DMS53 (cell line): ENCODE measurements around the gene RAB3GAP2.
"Not testable (repeated sequence)": the region's sequence is repeated elsewhere in the genome, so short reads cannot be mapped to it uniquely, and the experiment has no call there.

Experiments
- DNase-seq: peaks from one replicate; lab custom pipeline; 2025; lab: John Stamatoyannopoulos, UW

The RAB3GAP2 gene

DNA sequence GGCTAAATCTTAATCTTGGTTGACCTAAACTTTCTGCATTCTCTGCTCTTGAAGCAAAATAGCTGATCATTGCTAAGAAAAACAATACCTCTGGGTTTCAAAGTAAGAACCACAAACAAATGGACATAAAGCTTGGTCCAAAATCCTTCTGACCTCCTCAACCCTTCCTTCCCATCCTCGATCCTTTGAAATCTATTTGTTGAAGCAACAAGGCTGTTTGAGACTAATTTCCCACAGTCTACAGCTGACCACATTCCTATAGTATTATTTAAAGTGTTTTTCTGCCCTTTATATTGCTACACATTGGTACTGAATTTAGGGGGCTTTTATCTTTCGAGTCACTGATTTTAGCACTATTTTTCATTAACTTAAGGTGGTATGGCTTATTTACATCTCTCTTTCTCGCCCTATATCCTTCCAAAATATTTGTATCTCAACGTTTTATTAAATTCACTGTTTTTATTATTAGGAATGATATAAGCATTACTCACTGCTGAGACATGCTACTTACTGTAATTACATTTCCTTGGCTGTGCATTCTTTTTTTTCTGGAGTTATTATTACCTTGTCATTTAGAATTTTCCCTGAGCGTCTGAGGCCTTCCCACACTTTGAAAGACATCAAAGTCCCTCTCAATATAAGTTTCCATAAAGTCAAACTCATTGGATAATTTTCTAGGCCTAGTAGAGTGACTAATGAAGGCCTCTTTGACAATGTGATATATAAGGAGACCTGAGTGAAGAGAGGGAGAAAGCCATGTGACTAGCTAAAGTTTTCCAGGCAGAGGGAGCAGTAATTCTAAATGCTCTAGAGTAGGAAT, 73.9 kb downstream of the RAB3GAP2 start:
- DNase-seq, result no peak

- no peak for DNase-seq
These were observed 76.6 kb downstream of the RAB3GAP2 start for GRCh38 chr1:220195701-220196100.

GRCh38 chr1:220189750-220190347, 82.4 kb downstream of the RAB3GAP2 start:
- DNase-seq, result peak; percentile 74

DNA sequence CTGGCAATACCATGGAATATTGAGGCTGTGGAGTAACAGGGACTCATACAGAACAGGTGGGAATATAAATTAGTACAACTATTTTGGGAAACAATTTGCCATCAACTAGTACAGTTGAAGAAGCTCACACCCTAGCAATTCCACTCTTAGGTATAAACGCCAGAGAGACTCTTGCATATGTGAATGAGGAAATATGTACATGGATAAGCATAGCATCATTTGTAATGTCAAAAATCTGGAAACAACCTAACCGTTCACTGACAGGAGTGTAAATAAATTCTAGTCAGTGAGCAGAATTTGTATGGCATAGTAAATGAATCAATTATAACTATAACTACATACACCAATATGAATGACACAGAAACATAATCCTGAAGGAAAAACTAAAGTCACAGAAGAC, 83.7 kb downstream of the RAB3GAP2 start:
- DNase-seq, result no peak

DNA sequence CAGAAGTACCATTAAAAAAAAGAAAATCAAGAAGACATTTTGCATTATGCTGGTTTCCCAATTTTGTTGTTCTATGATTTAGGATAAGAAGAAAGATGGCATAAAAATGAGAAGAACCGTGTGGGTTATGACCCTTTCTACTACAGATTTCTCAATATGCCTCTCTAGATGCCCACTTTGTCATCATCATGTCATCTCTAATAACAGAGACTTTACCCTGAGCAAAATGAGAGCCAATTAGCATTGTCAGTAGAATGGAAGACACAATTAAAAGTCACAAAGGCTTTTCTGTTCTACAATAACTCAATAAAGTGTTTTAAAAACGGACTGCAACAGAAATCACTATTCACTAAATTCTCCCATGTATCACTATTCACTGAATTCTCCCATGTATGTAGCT, 85.5 kb downstream of the RAB3GAP2 start:
- no peak for DNase-seq

DNA sequence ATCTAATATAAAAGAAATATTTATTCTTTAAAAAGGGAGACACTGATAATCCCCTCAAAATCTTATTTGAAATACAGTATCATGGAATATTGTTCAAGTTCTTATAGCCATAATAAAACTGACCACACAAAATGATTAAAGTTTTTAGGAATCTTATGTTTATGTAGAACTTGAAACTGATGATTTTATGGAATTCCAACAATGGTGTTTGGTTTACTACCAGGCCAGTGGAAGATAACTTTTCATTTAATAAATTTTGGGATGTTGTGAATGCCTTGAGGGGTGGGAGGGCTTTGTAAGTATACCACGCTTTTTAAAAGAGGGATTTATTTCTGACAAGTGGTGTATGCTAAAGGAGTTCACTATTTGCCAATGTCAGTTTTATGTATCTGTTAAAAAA, 87.7 kb downstream of the RAB3GAP2 start:
- no peak for DNase-seq

DNA sequence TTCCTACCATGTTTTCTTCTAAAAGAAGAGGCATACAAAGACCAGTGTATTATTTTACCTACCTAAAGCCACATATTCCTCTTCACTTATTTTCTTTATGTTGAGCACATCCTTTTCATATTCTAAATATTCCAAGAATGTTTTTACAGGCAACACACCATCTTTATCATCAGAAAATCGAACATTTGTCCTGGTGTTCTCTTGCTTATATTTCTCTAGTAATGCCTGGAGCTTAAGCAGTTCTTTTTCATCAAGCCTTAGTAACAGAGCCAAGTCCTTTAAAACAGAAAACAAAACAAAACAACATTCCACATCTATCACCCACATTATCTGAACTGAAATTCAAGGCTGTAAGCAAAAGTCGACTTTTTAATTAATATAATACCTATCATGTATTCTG, 89.6 kb downstream of the RAB3GAP2 start:
- no peak for DNase-seq

DNA sequence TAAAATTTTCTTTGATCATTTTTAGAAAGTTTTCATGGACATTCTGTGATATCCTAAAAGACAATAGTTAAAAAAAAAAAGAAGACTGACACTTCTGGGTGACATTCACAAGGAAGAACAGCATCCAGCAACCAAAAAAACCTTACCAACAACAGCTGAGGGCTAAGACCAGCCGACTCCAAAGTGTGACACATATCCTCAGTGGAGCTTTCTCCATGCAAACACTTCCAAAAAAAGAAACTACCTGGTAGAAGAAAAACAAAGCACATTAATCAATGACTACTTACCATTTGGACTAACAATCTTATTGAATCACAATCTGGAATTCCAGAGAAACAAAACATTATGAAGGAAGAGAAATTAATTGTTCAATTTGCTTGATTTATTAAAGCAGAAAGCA, 90.1 kb downstream of the RAB3GAP2 start:
- no peak for DNase-seq

- no peak for DNase-seq
These were observed 95.7 kb downstream of the RAB3GAP2 start for GRCh38 chr1:220176540-220176939.

DNA sequence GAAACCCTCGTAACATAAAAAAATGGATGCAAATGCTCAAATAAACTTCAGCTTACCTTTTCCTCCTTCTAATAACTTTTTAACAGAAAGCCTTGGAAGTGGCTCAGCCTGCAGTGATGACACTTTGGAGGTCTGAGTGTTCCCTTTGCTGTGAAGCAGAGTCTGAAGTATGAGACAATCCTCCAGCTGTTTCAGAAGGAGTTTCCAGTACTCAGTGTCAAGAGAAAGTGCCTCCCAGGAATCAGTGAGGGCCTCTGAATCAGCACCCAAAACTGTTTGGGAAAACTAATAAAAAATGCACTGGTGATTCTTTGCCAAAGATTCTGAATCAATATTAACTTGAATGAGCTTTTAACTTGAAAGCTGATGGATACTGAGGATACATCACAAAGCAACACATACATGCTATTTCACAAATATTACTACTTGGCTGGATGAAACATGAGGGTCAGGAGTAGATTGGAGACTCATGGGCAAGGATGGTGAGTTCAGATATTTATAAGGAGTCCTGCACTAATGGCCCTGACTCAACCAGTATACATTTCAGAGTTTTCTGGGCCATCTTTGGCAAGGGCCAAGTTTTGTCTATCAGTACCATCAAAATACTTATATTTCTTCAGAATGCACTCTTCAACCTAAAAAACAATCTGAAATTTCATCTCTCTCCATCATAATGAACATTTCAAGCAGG, 101.3 kb downstream of the RAB3GAP2 start:
- no peak for DNase-seq

- DNase-seq, result not testable (repeated sequence)
These were observed 102.4 kb downstream of the RAB3GAP2 start for GRCh38 chr1:220169887-220170286.

- DNase-seq, result no peak
These were observed 105.4 kb downstream of the RAB3GAP2 start for GRCh38 chr1:220166853-220167252.

DNA sequence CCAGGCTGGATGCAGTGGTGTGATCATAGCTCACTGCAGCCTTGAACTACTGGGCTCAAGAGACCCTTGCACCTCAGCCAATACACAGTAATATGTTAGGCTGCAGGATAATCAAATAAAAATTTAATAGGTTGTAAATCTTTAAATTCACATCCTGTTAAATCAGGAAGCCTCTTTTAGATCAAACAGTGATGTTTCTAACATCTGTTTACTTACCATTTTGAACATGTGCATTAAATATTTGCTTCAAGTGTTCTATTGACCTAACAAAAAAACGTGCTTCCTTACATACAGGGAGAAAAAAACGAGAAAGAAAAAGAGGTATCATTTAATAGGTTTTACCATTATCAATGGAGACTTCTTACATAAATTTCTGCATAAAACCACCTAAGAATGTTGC, 107.7 kb downstream of the RAB3GAP2 start:
- peak; percentile 32 for DNase-seq

GRCh38 chr1:220164116-220164515, 108.1 kb downstream of the RAB3GAP2 start:
- DNase-seq, result no peak

DNA sequence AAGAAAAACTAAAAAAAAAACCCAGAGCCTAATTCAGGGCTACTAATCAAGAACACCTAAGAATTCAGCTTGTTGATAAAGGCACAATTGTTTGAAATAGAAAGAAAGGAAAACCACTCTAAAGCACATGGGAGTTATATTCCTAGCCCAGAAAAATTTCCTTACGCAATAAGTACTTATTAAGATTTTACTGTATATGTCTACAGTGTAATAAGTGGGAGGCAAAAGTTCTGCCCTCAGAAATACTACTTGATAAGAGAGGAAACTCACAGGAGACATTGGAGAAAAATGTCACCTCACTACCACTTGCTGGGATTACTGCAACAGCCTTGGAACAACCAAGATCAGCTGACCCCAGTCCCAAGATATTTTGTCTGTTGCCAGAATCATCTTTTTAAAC, 112.2 kb downstream of the RAB3GAP2 start:
- no peak for DNase-seq

DNA sequence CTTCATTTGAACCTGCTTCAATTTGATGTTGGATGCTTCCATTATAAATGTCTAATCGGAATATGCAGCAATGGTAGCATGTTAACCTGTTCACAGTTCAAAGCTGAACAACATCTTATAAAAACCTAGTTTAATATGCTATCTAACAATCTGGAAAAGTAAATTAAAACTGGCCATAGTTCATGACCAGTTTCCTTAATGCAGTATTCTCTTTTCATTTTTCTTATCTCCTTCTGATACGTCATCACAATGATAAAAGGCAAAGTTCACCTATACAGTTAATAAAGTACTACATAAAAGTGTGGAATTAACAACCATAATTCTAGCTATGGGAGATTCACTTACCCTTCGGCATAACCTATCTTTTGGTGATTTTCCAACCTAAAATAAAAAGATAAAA, 113.2 kb downstream of the RAB3GAP2 start:
- DNase-seq, result no peak

DNA sequence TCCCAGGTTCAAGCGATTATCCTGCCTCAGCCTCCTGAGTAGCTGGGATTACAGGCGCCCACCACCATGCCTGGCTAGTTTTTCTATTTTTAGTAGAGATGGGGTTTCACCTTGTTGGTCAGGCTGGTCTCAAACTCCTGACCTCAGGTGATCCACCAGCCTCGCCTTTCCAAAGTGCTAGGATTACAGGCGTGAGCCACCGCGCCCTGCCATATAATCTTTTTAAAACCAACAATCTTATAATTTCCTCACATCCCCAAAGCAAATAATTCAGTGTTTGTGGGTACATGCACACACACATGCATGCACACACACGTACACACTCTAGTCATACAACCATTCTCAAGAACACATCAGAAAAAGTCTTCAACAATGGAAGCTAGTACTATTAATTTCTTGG, 113.7 kb downstream of the RAB3GAP2 start:
- not testable (repeated sequence) for DNase-seq

GRCh38 chr1:220157738-220158137, 114.5 kb downstream of the RAB3GAP2 start:
- no peak for DNase-seq

GRCh38 chr1:220156620-220157146, 115.6 kb downstream of the RAB3GAP2 start:
- DNase-seq, result no peak

GRCh38 chr1:220153147-220153546, 119.1 kb downstream of the RAB3GAP2 start:
- DNase-seq, result no peak

DNA sequence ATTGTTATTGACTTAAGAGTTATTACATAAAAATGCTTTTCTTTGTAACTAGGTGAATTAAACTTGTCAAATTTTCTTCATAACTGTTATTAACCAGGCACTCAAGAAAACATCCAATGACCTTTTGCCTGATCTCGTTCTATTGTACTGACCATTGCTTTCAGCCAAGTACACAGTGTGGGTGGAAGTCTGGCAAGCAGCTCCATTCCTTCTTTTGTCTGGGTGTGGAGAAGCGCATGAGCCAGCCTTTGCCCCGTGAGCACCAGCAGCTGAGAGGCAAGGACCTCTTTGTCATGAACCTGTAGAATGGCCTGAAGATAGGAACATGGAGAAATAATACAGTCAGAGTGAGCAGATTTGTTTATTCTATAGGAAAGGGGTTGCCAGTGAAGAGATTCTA, 120.8 kb downstream of the RAB3GAP2 start:
- no peak for DNase-seq

DNA sequence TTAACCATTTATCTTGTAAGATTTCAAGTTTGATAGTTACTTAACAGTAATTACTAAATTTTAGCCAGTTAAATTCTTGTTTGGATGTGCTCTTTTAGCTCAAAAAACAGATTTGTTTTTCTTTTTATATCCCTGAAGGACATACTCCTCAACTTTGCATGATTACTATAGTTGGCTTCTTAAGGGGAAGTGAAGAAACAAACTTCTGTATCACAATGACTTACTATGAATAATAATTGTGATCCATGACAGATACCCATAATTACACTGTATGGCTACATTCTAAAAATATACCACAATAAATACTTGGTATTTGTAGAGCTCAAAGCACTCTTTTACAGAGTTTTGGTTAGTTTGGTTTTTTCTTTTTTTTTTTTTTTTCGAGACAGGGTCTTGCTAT, 122.5 kb downstream of the RAB3GAP2 start:
- no peak for DNase-seq

GRCh38 chr1:220144051-220144450, 128.2 kb downstream of the RAB3GAP2 start:
- no peak for DNase-seq
